Activated T-cell treated with anti-CD3 and anti-CD28 coated beads for 4 hours (primary cell): ENCODE results near the gene EFCAB11.

Source experiments
- DNase-seq: peaks from one replicate; pipeline ENCODE4 v3.0.0-alpha.2; 2020

Gene EFCAB11

GRCh38 chr14:89954070-89955021 lies at the start of gene EFCAB11:
Gene EFCAB11 (minus strand): TSS chr14:89954730. CDS start chr14:89954660, 70 bp downstream.
- peak; percentile 90 for DNase-seq

GRCh38 chr14:90003526-90004307 lies 49.2 kb upstream of the EFCAB11 start:
- DNase-seq: no peak

- no peak for DNase-seq
These were observed 46.4 kb upstream of the EFCAB11 start for GRCh38 chr14:90000935-90001334.

- DNase-seq: no peak
These were observed 42.4 kb upstream of the EFCAB11 start for GRCh38 chr14:89996963-89997362.

- DNase-seq: no peak
These were observed 37.7 kb upstream of the EFCAB11 start for GRCh38 chr14:89992273-89992672.

GRCh38 chr14:89990623-89991275 lies 36.2 kb upstream of the EFCAB11 start:
- DNase-seq: no peak

GRCh38 chr14:89990218-89990617 lies 35.7 kb upstream of the EFCAB11 start:
- DNase-seq: no peak

- no peak for DNase-seq
These were observed 34.3 kb upstream of the EFCAB11 start for GRCh38 chr14:89988787-89989186.

GRCh38 chr14:89987161-89987475 lies 32.6 kb upstream of the EFCAB11 start:
- no peak for DNase-seq

- no peak for DNase-seq
These were observed 32.1 kb upstream of the EFCAB11 start for GRCh38 chr14:89986462-89987160.

- no peak for DNase-seq
These were observed 28.8 kb upstream of the EFCAB11 start for GRCh38 chr14:89983375-89983774.

- no peak for DNase-seq
These were observed 24.1 kb upstream of the EFCAB11 start for GRCh38 chr14:89978656-89979055.

GRCh38 chr14:89977668-89978067 lies 23.1 kb upstream of the EFCAB11 start:
- no peak for DNase-seq

GRCh38 chr14:89973234-89973823 lies 18.8 kb upstream of the EFCAB11 start:
- peak; percentile 21 for DNase-seq

GRCh38 chr14:89965839-89966238 lies 11.3 kb upstream of the EFCAB11 start:
- DNase-seq: no peak

- DNase-seq: no peak
These were observed 8.9 kb upstream of the EFCAB11 start for GRCh38 chr14:89963288-89963978.

- DNase-seq: no peak
These were observed 6.4 kb upstream of the EFCAB11 start for GRCh38 chr14:89960914-89961313.

- no peak for DNase-seq
These were observed 5.4 kb upstream of the EFCAB11 start for GRCh38 chr14:89959853-89960445.

GRCh38 chr14:89958966-89959365 lies 4.4 kb upstream of the EFCAB11 start:
- no peak for DNase-seq

GRCh38 chr14:89957791-89958190 lies 3.3 kb upstream of the EFCAB11 start:
- no peak for DNase-seq

- DNase-seq: no peak
These were observed 2.8 kb upstream of the EFCAB11 start for GRCh38 chr14:89957376-89957775.
